ENCODE results near the gene NUP107.

NUP107 gene

DNA sequence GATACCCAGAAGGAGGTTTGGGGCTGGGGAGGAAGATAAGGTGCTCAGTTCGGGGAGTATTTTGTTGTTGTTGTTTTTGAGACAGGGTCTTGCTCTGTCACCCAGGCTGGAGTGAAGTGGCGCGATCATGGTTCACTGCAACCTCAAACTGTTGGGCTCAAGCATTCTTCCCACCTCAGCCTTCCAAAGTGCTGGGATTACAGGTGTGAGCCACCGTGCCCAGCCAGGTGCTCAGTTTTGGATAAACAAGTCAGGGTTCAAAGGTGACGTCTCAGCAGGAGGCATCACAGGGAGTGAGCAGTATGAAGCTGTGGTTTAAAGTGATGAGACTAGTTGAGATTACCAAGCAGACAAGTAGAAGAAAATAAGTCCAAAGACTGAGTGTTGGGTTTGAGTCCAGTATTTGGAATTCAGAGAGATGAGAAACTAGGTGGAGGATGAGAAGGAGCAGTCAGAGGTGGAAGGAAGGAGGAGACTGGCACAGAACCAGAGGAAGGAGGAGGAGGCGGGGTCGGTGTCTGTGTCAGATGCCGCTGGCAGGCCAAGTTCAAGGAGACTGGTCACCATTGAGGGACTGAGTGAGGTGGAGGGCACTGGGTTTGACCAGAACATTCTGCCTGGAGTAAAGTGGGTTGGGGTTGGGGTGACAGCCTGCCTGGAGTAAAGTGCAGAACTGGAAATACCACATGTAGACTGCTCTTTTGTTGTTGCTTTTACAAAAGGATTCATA, 75.3 kb downstream of the NUP107 start:
- TF ChIP-seq, protein P1, sequence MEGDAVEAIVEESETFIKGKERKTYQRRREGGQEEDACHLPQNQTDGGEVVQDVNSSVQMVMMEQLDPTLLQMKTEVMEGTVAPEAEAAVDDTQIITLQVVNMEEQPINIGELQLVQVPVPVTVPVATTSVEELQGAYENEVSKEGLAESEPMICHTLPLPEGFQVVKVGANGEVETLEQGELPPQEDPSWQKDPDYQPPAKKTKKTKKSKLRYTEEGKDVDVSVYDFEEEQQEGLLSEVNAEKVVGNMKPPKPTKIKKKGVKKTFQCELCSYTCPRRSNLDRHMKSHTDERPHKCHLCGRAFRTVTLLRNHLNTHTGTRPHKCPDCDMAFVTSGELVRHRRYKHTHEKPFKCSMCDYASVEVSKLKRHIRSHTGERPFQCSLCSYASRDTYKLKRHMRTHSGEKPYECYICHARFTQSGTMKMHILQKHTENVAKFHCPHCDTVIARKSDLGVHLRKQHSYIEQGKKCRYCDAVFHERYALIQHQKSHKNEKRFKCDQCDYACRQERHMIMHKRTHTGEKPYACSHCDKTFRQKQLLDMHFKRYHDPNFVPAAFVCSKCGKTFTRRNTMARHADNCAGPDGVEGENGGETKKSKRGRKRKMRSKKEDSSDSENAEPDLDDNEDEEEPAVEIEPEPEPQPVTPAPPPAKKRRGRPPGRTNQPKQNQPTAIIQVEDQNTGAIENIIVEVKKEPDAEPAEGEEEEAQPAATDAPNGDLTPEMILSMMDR (IDR thresholded peaks at IDR 0.05; ENCODE audit: insufficient read depth, low read depth, low read length, missing control alignments), result no peak
- DNase-seq (ENCODE audit: low read depth), result no peak
- H3K4me3 ChIP-seq (ENCODE audit: low read depth, low read length), result no peak overlapping the region

DNA sequence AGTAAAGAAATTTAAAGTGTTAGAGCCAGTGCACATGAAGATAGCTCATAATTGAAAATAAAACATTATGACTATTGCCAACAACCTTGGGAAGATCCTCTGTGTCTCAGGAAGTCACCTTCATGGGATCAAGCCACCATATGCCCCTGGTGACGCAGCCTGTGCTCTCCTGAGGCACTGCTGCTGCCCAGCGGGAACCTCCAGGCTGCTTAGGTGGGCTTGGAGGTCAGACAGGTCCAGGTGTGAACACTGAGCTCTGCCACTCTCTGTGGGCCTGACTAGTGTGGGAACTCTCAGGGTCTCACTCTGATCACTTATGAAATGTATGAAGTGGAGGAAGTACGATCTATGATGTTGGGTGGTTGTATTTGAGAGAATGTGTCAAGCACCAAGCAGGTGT, 75.9 kb downstream of the NUP107 start:
- no peak for DNase-seq (ENCODE audit: low read depth)
- H3K4me3 ChIP-seq (ENCODE audit: low read depth, low read length), result no peak overlapping the region
- TF ChIP-seq, protein P1 (IDR thresholded peaks at IDR 0.05; ENCODE audit: insufficient read depth, low read depth, low read length, missing control alignments), result no peak

DNA sequence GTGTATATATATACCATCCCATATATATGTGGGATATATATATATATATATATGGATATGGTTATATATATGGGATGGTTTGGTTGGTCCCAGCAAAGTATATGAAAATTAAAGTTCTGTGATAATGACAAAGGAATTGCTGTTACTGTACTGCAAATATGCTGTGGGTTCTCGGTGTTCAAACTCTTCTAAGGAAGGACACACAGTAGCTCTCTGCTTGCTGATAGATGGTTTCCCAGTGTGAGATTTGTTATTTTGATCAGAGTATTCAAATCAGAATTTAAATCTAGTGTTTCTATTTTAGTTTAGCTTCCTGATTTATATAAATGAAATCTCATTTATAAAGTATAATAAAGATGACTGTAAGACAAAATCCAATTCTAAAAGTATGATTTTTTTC, 78.9 kb downstream of the NUP107 start:
- no peak overlapping the region for H3K4me3 ChIP-seq (ENCODE audit: low read depth, low read length)
- TF ChIP-seq, protein P1 (IDR thresholded peaks at IDR 0.05; ENCODE audit: insufficient read depth, low read depth, low read length, missing control alignments), result no peak
- no peak for DNase-seq (ENCODE audit: low read depth)

DNA sequence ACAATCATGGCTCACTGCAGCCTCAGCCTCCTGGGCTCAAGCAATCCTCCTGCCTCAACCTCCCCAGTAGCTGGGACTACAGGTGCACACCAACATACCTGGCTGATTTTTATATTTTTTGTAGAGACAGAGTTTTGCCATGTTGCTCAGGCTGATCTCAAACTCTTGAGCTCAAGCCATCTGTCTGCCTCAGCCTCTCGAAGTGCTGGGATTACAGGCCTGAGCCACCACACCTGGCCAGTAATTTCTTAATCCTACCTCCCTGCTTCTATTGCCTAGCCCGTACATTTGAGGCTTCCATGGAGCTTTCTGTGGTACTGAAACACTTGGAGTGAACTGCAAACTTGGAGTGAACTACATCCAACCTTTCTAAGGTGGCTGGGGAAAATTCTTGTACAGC, 79.9 kb downstream of the NUP107 start:
- TF ChIP-seq, protein P1 (IDR thresholded peaks at IDR 0.05; ENCODE audit: insufficient read depth, low read depth, low read length, missing control alignments), result no peak
- DNase-seq (ENCODE audit: low read depth), result no peak
- no peak overlapping the region for H3K4me3 ChIP-seq (ENCODE audit: low read depth, low read length)

DNA sequence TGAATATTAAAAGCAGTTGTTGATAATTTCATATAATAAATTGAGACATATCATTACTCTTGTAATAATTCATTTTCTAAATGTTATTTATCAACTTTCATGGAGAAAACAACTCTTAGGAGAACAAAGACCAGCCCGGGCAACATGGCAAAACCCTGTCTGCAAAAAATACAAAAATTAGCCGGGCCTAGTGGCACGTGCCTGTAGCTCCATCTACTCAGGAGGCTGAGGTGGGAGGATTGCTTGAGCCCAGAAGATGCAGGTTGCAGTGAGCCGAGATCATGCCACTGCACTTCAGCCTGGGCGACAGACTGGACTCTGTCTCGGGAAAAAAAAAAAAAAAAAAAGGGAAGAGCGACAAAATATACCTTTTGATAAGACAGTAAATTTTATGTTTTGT, 80.4 kb downstream of the NUP107 start:
- no peak overlapping the region for H3K4me3 ChIP-seq (ENCODE audit: low read depth, low read length)
- no peak for DNase-seq (ENCODE audit: low read depth)
- TF ChIP-seq, protein P1 (IDR thresholded peaks at IDR 0.05; ENCODE audit: insufficient read depth, low read depth, low read length, missing control alignments), result no peak

DNA sequence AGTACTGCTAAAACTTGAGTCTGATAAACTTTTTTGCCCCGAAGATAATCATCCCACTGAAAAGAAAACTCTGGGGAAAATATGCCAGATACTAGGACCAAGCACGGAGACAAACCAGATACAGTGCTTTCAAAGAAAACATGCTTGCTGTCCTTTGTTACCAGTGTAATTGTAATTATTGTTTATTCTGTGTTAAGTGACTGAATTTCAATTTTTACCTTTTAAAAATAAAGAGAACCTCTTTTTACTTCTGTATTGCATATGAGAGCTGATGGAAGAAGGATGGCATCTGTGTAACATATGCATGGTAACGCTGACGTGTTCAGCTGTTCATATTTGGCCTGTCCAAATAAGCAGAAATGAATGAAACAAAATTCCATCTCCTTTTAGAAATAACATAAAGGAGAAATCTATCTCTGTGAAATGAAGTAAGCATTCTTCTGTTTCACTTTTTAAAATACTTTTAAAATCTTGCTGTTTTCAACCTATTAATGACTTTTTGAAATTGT, 81.7 kb downstream of the NUP107 start:
- TF ChIP-seq, protein P1 (IDR thresholded peaks at IDR 0.05; ENCODE audit: insufficient read depth, low read depth, low read length, missing control alignments), result no peak
- no peak for DNase-seq (ENCODE audit: low read depth)
- H3K4me3 ChIP-seq (ENCODE audit: low read depth, low read length), result no peak overlapping the region

DNA sequence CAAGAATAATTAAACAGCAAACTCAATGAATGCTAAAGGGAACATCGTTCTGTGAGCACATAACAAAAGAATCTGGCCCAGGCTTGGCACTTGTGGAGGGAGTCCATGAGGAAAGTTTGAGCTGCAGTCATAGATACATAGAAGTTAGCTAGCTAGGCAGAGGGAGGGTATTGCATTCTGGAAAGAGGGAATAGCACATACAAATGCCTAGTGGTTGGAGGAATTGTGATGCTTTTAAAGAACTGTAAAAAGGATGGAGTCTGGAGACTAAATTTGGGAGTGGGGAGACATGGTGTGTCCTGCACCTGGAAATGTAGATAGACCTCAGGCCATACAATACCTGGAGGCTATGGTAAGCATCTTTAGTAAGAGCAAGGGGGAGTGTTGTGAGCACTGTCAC, 83.2 kb downstream of the NUP107 start:
- DNase-seq (ENCODE audit: low read depth), result no peak
- TF ChIP-seq, protein P1 (IDR thresholded peaks at IDR 0.05; ENCODE audit: insufficient read depth, low read depth, low read length, missing control alignments), result no peak

More for the DNA sequence above, 83.2 kb downstream of the NUP107 start:
- no peak overlapping the region for H3K4me3 ChIP-seq (ENCODE audit: low read depth, low read length)

All from GM12865 (cell line).